GM12865 (cell line): ENCODE data around the gene GSTM3.

Experiments
- DNase-seq: peaks from one replicate; pipeline ENCODE4 v3.0.0; 2010; ENCODE audit warnings: low read depth
- H3K4me3 ChIP-seq: 2 replicates; pipeline ENCODE4 v1.5.1; 2011; ENCODE audit warnings: mild to moderate bottlenecking, low read depth, low read length, control low read depth
- CTCF ChIP-seq: IDR thresholded peaks from 2 replicates; pipeline ENCODE4 v1.5.1; 2011; ENCODE audit warnings: low read length, control low read depth, low read depth, inconsistent platforms; ENCODE audit not compliant: insufficient read depth; ENCODE audit errors: missing control alignments

Gene GSTM3

GRCh38 chr1:109764561-109765482 lies 24.0 kb upstream of the GSTM3 start:
- DNase-seq = no peak
- no peak for TF ChIP-seq CTCF
- H3K4me3 ChIP-seq = no peak overlapping the region

- TF ChIP-seq CTCF = no peak
- H3K4me3 ChIP-seq = no peak within 1 kb of the TSS
- no peak for DNase-seq
Observed at GRCh38 chr1:109763646-109764415, 23.0 kb upstream of the GSTM3 start, which contains the start of gene EPS8L3. EPS8L3 (minus strand) TSS chr1:109763923; CDS start chr1:109761749, 2,174 bp downstream.

- no peak overlapping the region for H3K4me3 ChIP-seq
- no peak for TF ChIP-seq CTCF
- DNase-seq = no peak
Observed at GRCh38 chr1:109762821-109763645, 22.2 kb upstream of the GSTM3 start.

GRCh38 chr1:109762039-109762585 lies 21.3 kb upstream of the GSTM3 start:
- no peak for DNase-seq
- no peak for TF ChIP-seq CTCF
- no peak overlapping the region for H3K4me3 ChIP-seq

GRCh38 chr1:109761227-109762038 lies 20.6 kb upstream of the GSTM3 start:
- no peak overlapping the region for H3K4me3 ChIP-seq
- no peak for TF ChIP-seq CTCF
- no peak for DNase-seq
